CD14-positive monocyte (primary cell): Measurements from ENCODE around the gene PANK1. TPM values are rescaled to one million over a fixed set of nuclear protein-coding genes. Genes with fewer than 3 reads are reported as not detected.

Source experiments
- DNase-seq, 3 donors: peaks; one replicate each; pipeline ENCODE4 v3.0.0-alpha.2; 2011 to 2022
- H2AFZ ChIP-seq: 2 replicates; pipeline ENCODE4 v1.6.0; 2012; ENCODE audit warnings: mild to moderate bottlenecking, low read depth, low read length, inconsistent platforms; ENCODE audit not compliant: insufficient read depth, poor library complexity, severe bottlenecking
- H3K27ac ChIP-seq, 2 donors: 1 replicate in 1 of 2; 2 replicates in 1 of 2; pipeline ENCODE4 v1.5.1; 2012 to 2013; ENCODE audit warnings: low read length in 2 of 2, control low read depth in 1 of 2, inconsistent platforms in 1 of 2, low read depth in 1 of 2, mild to moderate bottlenecking in 1 of 2
- H3K27me3 ChIP-seq, 2 donors: one replicate each; pipeline versions ENCODE4 v1.6.0 to v1.6.1; 2011 to 2013; ENCODE audit warnings: low read length in 2 of 2; ENCODE audit not compliant: control insufficient read depth in 2 of 2, insufficient read depth in 2 of 2
- H3K36me3 ChIP-seq, 2 donors: replicated peaks in 1 of 2; 1 replicate in 1 of 2; 2 replicates in 1 of 2; pipeline versions ENCODE4 v1.5.1 to v1.6.1; 2012 to 2013; ENCODE audit warnings: low read length in 2 of 2, control low read depth in 1 of 2, inconsistent platforms in 1 of 2, mild to moderate bottlenecking in 1 of 2; ENCODE audit not compliant: insufficient read depth in 2 of 2, control insufficient read depth in 1 of 2
- H3K4me1 ChIP-seq, 2 donors: 1 replicate in 1 of 2; 2 replicates in 1 of 2; pipeline versions ENCODE4 v1.5.1 to v1.6.1; 2012 to 2013; ENCODE audit warnings: low read length in 2 of 2, control low read depth in 1 of 2, inconsistent platforms in 1 of 2, mild to moderate bottlenecking in 1 of 2, moderate library complexity in 1 of 2; ENCODE audit not compliant: insufficient read depth in 2 of 2, control insufficient read depth in 1 of 2
- H3K4me2 ChIP-seq: replicated peaks from 2 replicates; pipeline ENCODE3; 2012; ENCODE audit warnings: low read length, moderate library complexity, mild to moderate bottlenecking; ENCODE audit not compliant: poor library complexity, severe bottlenecking; ENCODE audit errors: extremely low read depth
- H3K4me3 ChIP-seq, 3 experiments: fragments of 200-600 bp in 1 of 3; sonication (generic) in 1 of 3; replicated peaks in 1 of 3; 1 replicate in 2 of 3; 2 replicates in 1 of 3; pipeline ENCODE4 v1.5.1; 2011 to 2013; ENCODE audit warnings: low read length in 3 of 3, mild to moderate bottlenecking in 3 of 3, control low read depth in 2 of 3, low read depth in 2 of 3, inconsistent platforms in 1 of 3, moderate library complexity in 1 of 3
- H3K79me2 ChIP-seq: 2 replicates; pipeline ENCODE4 v1.6.0; 2012; ENCODE audit warnings: mild to moderate bottlenecking, control low read depth, inconsistent platforms, low read length, moderate library complexity; ENCODE audit not compliant: insufficient read depth
- H3K9ac ChIP-seq: 2 replicates; pipeline ENCODE4 v1.6.0; 2017; ENCODE audit warnings: low read length, mild to moderate bottlenecking; ENCODE audit not compliant: insufficient read depth, poor library complexity, severe bottlenecking
- H3K9me3 ChIP-seq, 2 donors: replicated peaks in 1 of 2; 1 replicate in 1 of 2; 2 replicates in 1 of 2; pipeline versions ENCODE4 v1.5.1 to v1.6.1; 2012 to 2013; ENCODE audit warnings: low read length in 2 of 2, control low read depth in 1 of 2; ENCODE audit not compliant: control insufficient read depth in 1 of 2, insufficient read depth in 1 of 2
- H4K20me1 ChIP-seq: 2 replicates; pipeline ENCODE4 v1.6.0; 2012; ENCODE audit warnings: mild to moderate bottlenecking, low read length, control low read depth, moderate library complexity; ENCODE audit not compliant: insufficient read depth
- H3K27ac Mint-ChIP-seq, 7 donors: one replicate each; pipeline ENCODE4 v1.8.0; 2020; ENCODE audit warnings: mild to moderate bottlenecking in 7 of 7, mixed read lengths in 7 of 7, moderate library complexity in 6 of 7, inconsistent platforms in 2 of 7
- H3K27me3 Mint-ChIP-seq, 3 donors: one replicate each; pipeline ENCODE4 v1.8.0; 2021 to 2022; ENCODE audit warnings: low read depth in 3 of 3, mild to moderate bottlenecking in 3 of 3, mixed read lengths in 3 of 3, moderate library complexity in 3 of 3, inconsistent platforms in 1 of 3
- H3K36me3 Mint-ChIP-seq, 2 donors: one replicate each; pipeline ENCODE4 v1.8.0; 2020; ENCODE audit warnings: mixed read lengths in 2 of 2, inconsistent platforms in 1 of 2, mild to moderate bottlenecking in 1 of 2
- H3K4me1 Mint-ChIP-seq: one replicate; pipeline ENCODE4 v1.8.0; 2020; ENCODE audit warnings: mild to moderate bottlenecking, mixed read lengths
- H3K4me3 Mint-ChIP-seq, 2 donors: one replicate each; pipeline ENCODE4 v1.8.0; 2020; ENCODE audit warnings: mild to moderate bottlenecking in 2 of 2, mixed read lengths in 2 of 2, moderate library complexity in 1 of 2
- H3K9me3 Mint-ChIP-seq, 7 donors: one replicate each; pipeline ENCODE4 v1.8.0; 2020 to 2022; ENCODE audit warnings: mixed read lengths in 7 of 7, mild to moderate bottlenecking in 6 of 7, moderate library complexity in 6 of 7, inconsistent platforms in 2 of 7
- CTCF ChIP-seq: fragments of 200-600 bp; IDR thresholded peaks from one replicate; pipeline ENCODE4 v1.8.0; 2022; ENCODE audit warnings: antibody characterized with exemption, mild to moderate bottlenecking
- WGBS: methylation state at CpG from one replicate; pipeline ENCODE4 v1.1.5; 2013; ENCODE audit warnings: missing lambda C conversion rate; ENCODE audit not compliant: insufficient coverage; 5-methylcytosine and 5-hydroxymethylcytosine counted together
- intact Hi-C, 2 donors: fragments of 100-400 bp; cut with micrococcal nuclease; formaldehyde crosslinking; loops; one replicate each; pipeline versions ENCODE4 v1.15.0 to v1.15.1; 2023
- polyA plus RNA-seq, 3 donors: library from polyadenylated mRNA; depleted of rRNA in 1 of 3; unstranded in 2 of 3; stranded (reverse) in 1 of 3; fragments of 300-500 nt in 2 of 3; fragments of >200 nt in 1 of 3; fragmentation: Illumina TruSeq in 2 of 3; gene quantifications; 1 replicate in 2 of 3; 2 replicates in 1 of 3; pipeline ENCODE4 v1.2.3, GENCODE V29; 2012 to 2021

PANK1 gene
- polyA plus RNA-seq, 3 donors: 0.31 to 0.67 (median 0.61) TPM

- WGBS: 64% methylated on average over 2 of the region's 4 CpGs
- Histone ChIP-seq H3K27ac (no peak overlapping the region), H3K9me3 (no peaks in the 10 kb centered on the region), H3K4me3 (no peak overlapping the region), H3K9ac (no peak overlapping the region), H3K4me1 (peaks cover 13% of the 10 kb centered on the region in 2 donors), H3K4me2 (no peak overlapping the region), H4K20me1 (no peaks in the 10 kb centered on the region), H2AFZ (no peak overlapping the region), H3K79me2 (no peaks in the 10 kb centered on the region), H3K36me3 (no peaks in the 10 kb centered on the region), H3K27me3 (no peaks in the 10 kb centered on the region)
- intact Hi-C loops: no loop called here
- H3K36me3 Mint-ChIP-seq: no peaks in the 10 kb centered on the region
- no peak for DNase-seq
- H3K9me3 Mint-ChIP-seq: no peaks in the 10 kb centered on the region
- H3K4me3 Mint-ChIP-seq: no peak overlapping the region
- no peaks in the 10 kb centered on the region for H3K27me3 Mint-ChIP-seq
- H3K4me1 Mint-ChIP-seq: peaks cover 18% of the 10 kb centered on the region
- TF ChIP-seq CTCF: no peak
- no peak overlapping the region for H3K27ac Mint-ChIP-seq
Observed at GRCh38 chr10:89685936-89686335, 40.9 kb upstream of the PANK1 start.

GRCh38 chr10:89684604-89685003 is 39.6 kb upstream of the PANK1 start:
- Histone ChIP-seq H3K4me1 (peaks cover 13% of the 10 kb centered on the region in 2 donors), H3K79me2 (no peaks in the 10 kb centered on the region), H3K4me3 (peak overlapping the region in 1 of 3 experiments; percentile 45), H4K20me1 (no peaks in the 10 kb centered on the region), H2AFZ (no peak overlapping the region), H3K9me3 (no peaks in the 10 kb centered on the region), H3K27me3 (no peaks in the 10 kb centered on the region), H3K9ac (no peak overlapping the region), H3K4me2 (peak overlapping the region; percentile 38), H3K27ac (peak overlapping the region in 1 of 2 donors; percentile 18), H3K36me3 (no peaks in the 10 kb centered on the region)
- DNase-seq: peak; percentile 67 to 89 (median 77)
- H3K36me3 Mint-ChIP-seq: no peaks in the 10 kb centered on the region
- peak overlapping the region in 6 of 7 donors; percentile 53 to 92 (median 84) for H3K27ac Mint-ChIP-seq
- H3K4me1 Mint-ChIP-seq: peaks cover 18% of the 10 kb centered on the region
- no CpG with 5 or more reads among the region's 2 CpGs for WGBS
- H3K27me3 Mint-ChIP-seq: no peaks in the 10 kb centered on the region
- TF ChIP-seq CTCF: no peak
- intact Hi-C loops: no loop called here
- peak overlapping the region; percentile 42 to 69 for H3K4me3 Mint-ChIP-seq
- H3K9me3 Mint-ChIP-seq: no peaks in the 10 kb centered on the region
